LNCaP clone FGC (cell line): Measurements from ENCODE around the gene SLITRK4.

ENCODE experiments used
- DNase-seq: peaks from one replicate; pipeline ENCODE4 v3.0.0-alpha.2; 2011; ENCODE audit warnings: low read depth
- H3K4me3 ChIP-seq: 2 replicates; pipeline ENCODE4 v1.5.1; 2011; ENCODE audit warnings: mild to moderate bottlenecking, low read depth, low read length, control low read depth
- CTCF ChIP-seq: IDR thresholded peaks from 2 replicates; pipeline ENCODE4 v1.5.1; 2012; ENCODE audit warnings: mild to moderate bottlenecking; ENCODE audit not compliant: control insufficient read depth, insufficient read depth; ENCODE audit errors: extremely low read depth

SLITRK4 gene

GRCh38 chrX:143661286-143661685, 25.4 kb upstream of the SLITRK4 start:
- DNase-seq: no peak
- H3K4me3 ChIP-seq: no peak overlapping the region
- TF ChIP-seq CTCF: no peak

GRCh38 chrX:143648705-143649104, 12.8 kb upstream of the SLITRK4 start:
- 0 out of 2 replicates have a peak, but pooled peaks have one; percentile 9 for TF ChIP-seq CTCF
- no peak for DNase-seq
- H3K4me3 ChIP-seq: no peak overlapping the region

- no peak for TF ChIP-seq CTCF
- DNase-seq: no peak
- H3K4me3 ChIP-seq: no peak overlapping the region
Observed at GRCh38 chrX:143642426-143642825, 6.5 kb upstream of the SLITRK4 start.

GRCh38 chrX:143636831-143637230, 930 bp upstream of the SLITRK4 start:
- no peak for TF ChIP-seq CTCF
- DNase-seq: no peak
- no peak overlapping the region for H3K4me3 ChIP-seq

- no peak overlapping the region for H3K4me3 ChIP-seq
- TF ChIP-seq CTCF: no peak
- DNase-seq: no peak
Observed at GRCh38 chrX:143634663-143635455, 1.0 kb downstream of the SLITRK4 start.

GRCh38 chrX:143634309-143634662, 1.6 kb downstream of the SLITRK4 start:
- TF ChIP-seq CTCF: no peak

More at GRCh38 chrX:143634309-143634662, 1.6 kb downstream of the SLITRK4 start:
- DNase-seq: no peak
- no peak overlapping the region for H3K4me3 ChIP-seq
